Measurements from ENCODE around the gene GNB5. TPM values are rescaled to one million over a fixed set of nuclear protein-coding genes. Genes with fewer than 3 reads are reported as not detected.
A peak's percentile ranks its signal among the peaks of the same experiment; 100 is the strongest.
"Not testable (repeated sequence)": the region's sequence is repeated elsewhere in the genome, so short reads cannot be mapped to it uniquely, and the experiment has no call there.

GNB5 gene
- 25.3 TPM for total RNA-seq

- DNase-seq (ENCODE audit: low read depth in 2 of 3, low spot score in 2 of 3), result peak in 2 of 3 donors; percentile 40 to 62
Measured at GRCh38 chr15:52191207-52191606, at the start of gene GNB5. Gene GNB5, minus strand, starts transcription at chr15:52191392. Its CDS starts 6,716 bp downstream, at chr15:52184676.

GRCh38 chr15:52240166-52240565 lies 49.0 kb upstream of the GNB5 start:
- DNase-seq (ENCODE audit: low read depth in 2 of 3, low spot score in 2 of 3), result no peak

- DNase-seq (ENCODE audit: low read depth in 2 of 3, low spot score in 2 of 3), result not testable (repeated sequence)
Measured at GRCh38 chr15:52238989-52239525, 47.9 kb upstream of the GNB5 start.

GRCh38 chr15:52238149-52238548 lies 47.0 kb upstream of the GNB5 start:
- no peak for DNase-seq (ENCODE audit: low read depth in 2 of 3, low spot score in 2 of 3)

- no peak for DNase-seq (ENCODE audit: low read depth in 2 of 3, low spot score in 2 of 3)
Measured at GRCh38 chr15:52236013-52236412, 44.8 kb upstream of the GNB5 start.

- no peak for DNase-seq (ENCODE audit: low read depth in 2 of 3, low spot score in 2 of 3)
Measured at GRCh38 chr15:52234596-52235541, 43.7 kb upstream of the GNB5 start.

GRCh38 chr15:52233405-52233804 lies 42.2 kb upstream of the GNB5 start:
- peak in 2 of 3 donors; percentile 34 to 58 for DNase-seq (ENCODE audit: low read depth in 2 of 3, low spot score in 2 of 3)

GRCh38 chr15:52232327-52232726 lies 41.1 kb upstream of the GNB5 start:
- peak in 1 of 3 donors; percentile 54 for DNase-seq (ENCODE audit: low read depth in 2 of 3, low spot score in 2 of 3)

- DNase-seq (ENCODE audit: low read depth in 2 of 3, low spot score in 2 of 3), result no peak
Measured at GRCh38 chr15:52230073-52230472, 38.9 kb upstream of the GNB5 start.

GRCh38 chr15:52228921-52229320 lies 37.7 kb upstream of the GNB5 start:
- no peak for DNase-seq (ENCODE audit: low read depth in 2 of 3, low spot score in 2 of 3)

GRCh38 chr15:52227456-52227855 lies 36.3 kb upstream of the GNB5 start:
- peak in 2 of 3 donors; percentile 70 to 87 for DNase-seq (ENCODE audit: low read depth in 2 of 3, low spot score in 2 of 3)

- DNase-seq (ENCODE audit: low read depth in 2 of 3, low spot score in 2 of 3), result no peak
Measured at GRCh38 chr15:52225230-52225629, 34.0 kb upstream of the GNB5 start.

- no peak for DNase-seq (ENCODE audit: low read depth in 2 of 3, low spot score in 2 of 3)
Measured at GRCh38 chr15:52224211-52224610, 33.0 kb upstream of the GNB5 start.

- DNase-seq (ENCODE audit: low read depth in 2 of 3, low spot score in 2 of 3), result no peak
Measured at GRCh38 chr15:52221730-52222129, 30.5 kb upstream of the GNB5 start.

GRCh38 chr15:52220937-52221660 lies 29.9 kb upstream of the GNB5 start:
- DNase-seq (ENCODE audit: low read depth in 2 of 3, low spot score in 2 of 3), result no peak

GRCh38 chr15:52220251-52220650 lies 29.1 kb upstream of the GNB5 start:
- no peak for DNase-seq (ENCODE audit: low read depth in 2 of 3, low spot score in 2 of 3)

- DNase-seq (ENCODE audit: low read depth in 2 of 3, low spot score in 2 of 3), result no peak
Measured at GRCh38 chr15:52218816-52219215, 27.6 kb upstream of the GNB5 start.

GRCh38 chr15:52218371-52218770 lies 27.2 kb upstream of the GNB5 start:
- DNase-seq (ENCODE audit: low read depth in 2 of 3, low spot score in 2 of 3), result no peak

GRCh38 chr15:52217186-52217585 lies 26.0 kb upstream of the GNB5 start:
- DNase-seq (ENCODE audit: low read depth in 2 of 3, low spot score in 2 of 3), result no peak

GRCh38 chr15:52214553-52214952 lies 23.4 kb upstream of the GNB5 start:
- DNase-seq (ENCODE audit: low read depth in 2 of 3, low spot score in 2 of 3), result no peak

GRCh38 chr15:52213206-52213605 lies 22.0 kb upstream of the GNB5 start:
- DNase-seq (ENCODE audit: low read depth in 2 of 3, low spot score in 2 of 3), result no peak
